Bone marrow (tissue), 2 donors: ENCODE measurements around the gene PRG3.

Source experiments
- DNase-seq, 2 donors: peaks; one replicate each; lab custom pipeline; 2025; lab: John Stamatoyannopoulos, UW

PRG3 gene

DNA sequence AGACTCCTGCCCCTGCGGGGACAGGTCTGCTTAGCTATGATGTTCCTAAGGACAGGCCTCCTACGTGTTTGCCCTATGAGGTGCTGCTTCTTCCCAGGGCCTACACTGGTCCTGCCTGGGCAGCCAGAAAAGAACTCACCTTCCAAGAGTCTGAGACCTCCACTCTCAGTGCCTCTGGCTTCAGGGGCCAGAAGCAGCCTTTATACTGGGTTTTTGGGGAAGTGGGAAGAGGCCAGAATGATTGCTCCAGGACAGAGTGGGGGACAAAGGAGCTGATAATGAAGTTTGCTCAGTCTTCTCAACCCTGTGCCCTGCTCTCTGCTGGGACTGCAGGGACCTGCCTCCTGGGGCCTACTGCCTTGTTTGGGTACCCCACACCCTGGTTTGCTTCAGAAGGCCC is at the start of gene PRG3:
TSS of gene PRG3 (minus strand) at position 176 of the 400 bp plus-strand sequence. CDS start 442 bp downstream, outside the sequence.
- DNase-seq = no peak

- no peak for DNase-seq
Measured at GRCh38 chr11:57429946-57430345, 49.0 kb upstream of the PRG3 start.

DNA sequence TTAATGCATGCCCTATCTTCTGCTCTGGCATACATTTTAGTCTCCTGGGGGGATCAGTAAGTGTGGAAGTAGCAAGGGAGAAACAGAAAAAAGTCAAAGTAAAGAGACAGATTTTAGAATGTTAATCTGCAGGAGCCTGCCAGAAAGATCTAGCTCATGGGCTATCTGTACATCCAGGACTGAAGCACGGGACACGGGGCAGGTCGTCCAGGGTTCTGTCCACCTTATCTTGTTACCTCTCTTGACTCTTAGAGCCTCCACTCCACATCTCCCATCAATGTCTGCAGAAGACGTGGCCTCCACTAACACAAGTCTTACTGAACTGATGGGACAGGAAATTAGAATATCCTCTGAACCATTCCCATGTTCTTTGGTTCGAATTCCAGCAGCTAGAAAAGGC is 47.7 kb upstream of the PRG3 start:
- DNase-seq = no peak

DNA sequence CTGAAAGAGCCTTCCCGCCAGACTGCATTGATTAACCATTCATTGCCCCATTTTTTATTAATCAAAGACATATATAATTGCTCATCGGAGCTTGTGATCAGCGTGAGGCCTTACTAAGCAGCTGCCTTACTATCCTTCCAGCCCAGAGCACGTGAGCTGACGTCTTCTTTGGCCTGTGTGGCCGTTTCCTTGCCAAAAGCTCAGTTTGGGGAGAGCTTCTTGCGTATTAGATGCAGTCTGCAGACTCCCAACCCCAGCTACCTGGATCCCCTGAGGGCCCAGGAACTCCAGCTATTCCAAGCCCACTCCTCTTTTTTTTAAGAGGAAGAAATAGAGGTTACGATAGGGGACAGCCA is 46.8 kb upstream of the PRG3 start:
- no peak for DNase-seq

GRCh38 chr11:57426929-57427726 is 46.2 kb upstream of the PRG3 start, which contains the start of gene SLC43A3:
TSS of gene SLC43A3 (minus strand) at chr11:57427121. CDS start at chr11:57426172, 949 bp downstream.
- peak; percentile 34 to 77 for DNase-seq

- DNase-seq = no peak
Measured at GRCh38 chr11:57426439-57426928, 45.5 kb upstream of the PRG3 start.

DNA sequence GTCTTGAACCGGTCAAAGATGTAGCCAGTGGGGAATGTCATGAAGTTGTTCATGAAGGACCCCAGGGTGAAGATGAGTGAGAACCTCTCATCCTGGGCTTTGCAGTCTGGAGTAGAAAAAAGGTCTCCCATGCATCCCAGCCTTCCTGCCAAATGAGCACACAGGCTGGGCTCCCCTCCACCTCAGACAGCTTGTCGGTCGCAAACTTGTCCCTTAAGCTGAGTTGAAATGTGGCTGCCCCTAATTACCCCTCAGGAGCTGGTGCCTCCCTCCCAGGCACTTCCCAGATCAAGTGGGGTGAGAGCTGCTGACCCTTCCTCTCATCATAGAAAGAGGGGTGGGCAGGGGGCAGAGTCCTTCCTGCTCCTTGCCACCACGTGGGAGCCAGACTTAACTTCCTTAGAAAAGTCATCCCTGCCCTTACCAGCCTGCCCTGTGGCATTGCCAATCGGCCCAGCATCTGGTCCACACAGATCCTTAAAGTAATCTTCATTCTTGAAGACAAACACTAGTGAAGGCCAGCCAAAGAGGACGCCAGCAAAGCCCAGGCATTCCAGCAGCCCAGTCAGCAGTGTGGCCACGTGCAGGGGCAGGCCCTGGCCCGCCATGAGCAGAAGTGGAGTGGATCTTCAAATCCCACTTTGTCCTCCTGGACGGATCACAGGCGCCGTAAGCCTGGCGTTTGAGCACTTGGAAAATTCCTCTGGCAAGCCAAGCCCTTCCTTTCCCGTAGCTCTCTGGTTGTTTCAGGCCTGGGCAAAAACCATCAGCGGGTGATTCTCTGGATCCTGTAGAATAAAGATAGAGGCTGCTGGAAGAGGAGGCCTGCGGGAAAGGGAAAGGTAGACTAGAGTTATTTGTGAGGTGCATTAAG is 44.9 kb upstream of the PRG3 start:
- no peak for DNase-seq

DNA sequence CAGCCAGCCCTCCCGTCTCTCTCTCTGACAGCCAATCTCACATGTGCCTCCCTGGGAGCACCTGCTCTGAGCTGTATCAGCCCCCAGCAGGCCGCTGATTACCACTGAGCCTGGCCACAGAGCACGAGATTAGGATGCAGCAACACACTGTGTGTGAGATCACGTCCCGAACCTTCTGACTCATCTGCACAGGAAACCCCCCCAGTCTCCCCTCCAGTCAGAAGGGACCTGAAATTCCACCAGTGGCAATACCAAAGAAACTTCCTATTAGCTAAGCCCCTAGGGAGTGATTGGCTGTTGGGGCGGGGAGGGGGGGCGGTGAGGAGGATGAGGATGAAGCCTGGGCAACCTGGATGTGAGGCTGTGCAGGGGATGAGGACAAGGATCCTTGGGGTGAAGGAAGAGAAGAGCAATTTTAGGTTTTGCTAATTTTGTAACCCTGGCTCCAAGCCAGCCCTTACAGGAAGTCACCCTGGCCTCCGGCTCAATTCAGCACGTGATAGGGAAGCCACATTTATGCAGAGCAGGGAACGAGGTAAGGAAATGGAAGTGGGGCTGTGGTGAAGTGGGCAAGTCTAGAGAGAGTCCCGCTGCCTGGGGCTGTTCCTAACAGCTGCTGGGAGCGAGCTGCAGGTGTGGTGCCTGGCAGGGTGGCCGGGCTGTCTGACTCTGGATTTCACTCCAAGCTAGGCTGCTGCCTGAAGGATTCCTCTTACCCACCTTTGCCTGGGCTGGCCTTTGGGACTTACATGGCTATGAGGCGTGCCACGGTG is 44.0 kb upstream of the PRG3 start:
- peak; percentile 72 to 98 for DNase-seq

- no peak for DNase-seq
Measured at GRCh38 chr11:57424137-57424791, 43.3 kb upstream of the PRG3 start.

- DNase-seq = no peak
Measured at GRCh38 chr11:57422669-57423068, 41.7 kb upstream of the PRG3 start.

GRCh38 chr11:57421805-57422204 is 40.9 kb upstream of the PRG3 start:
- DNase-seq = no peak

GRCh38 chr11:57421066-57421465 is 40.1 kb upstream of the PRG3 start:
- DNase-seq = no peak

DNA sequence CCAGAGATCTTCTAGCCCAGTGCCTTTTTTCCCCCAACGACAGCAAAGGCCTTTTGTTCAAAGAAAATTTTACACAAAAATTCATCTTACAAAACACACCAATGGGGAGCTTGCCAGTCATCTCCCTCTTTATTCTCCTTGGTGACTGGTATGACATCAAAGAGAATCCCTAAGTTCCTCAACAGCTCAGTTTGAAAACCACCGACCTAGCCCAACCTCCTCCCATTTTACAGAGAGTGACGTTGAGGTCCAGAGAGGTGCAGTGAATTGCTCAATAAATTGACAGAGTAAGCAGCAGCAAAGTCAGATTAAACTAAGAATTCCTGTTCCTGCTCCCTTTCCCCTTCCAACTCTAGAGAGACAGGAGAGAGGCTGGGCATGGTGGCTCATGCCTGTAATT is 38.2 kb upstream of the PRG3 start:
- DNase-seq = no peak

- no peak for DNase-seq
Measured at GRCh38 chr11:57418131-57418530, 37.2 kb upstream of the PRG3 start.

- no peak for DNase-seq
Measured at GRCh38 chr11:57417056-57417455, 36.1 kb upstream of the PRG3 start.

- DNase-seq = no peak
Measured at GRCh38 chr11:57416436-57416835, 35.5 kb upstream of the PRG3 start.

DNA sequence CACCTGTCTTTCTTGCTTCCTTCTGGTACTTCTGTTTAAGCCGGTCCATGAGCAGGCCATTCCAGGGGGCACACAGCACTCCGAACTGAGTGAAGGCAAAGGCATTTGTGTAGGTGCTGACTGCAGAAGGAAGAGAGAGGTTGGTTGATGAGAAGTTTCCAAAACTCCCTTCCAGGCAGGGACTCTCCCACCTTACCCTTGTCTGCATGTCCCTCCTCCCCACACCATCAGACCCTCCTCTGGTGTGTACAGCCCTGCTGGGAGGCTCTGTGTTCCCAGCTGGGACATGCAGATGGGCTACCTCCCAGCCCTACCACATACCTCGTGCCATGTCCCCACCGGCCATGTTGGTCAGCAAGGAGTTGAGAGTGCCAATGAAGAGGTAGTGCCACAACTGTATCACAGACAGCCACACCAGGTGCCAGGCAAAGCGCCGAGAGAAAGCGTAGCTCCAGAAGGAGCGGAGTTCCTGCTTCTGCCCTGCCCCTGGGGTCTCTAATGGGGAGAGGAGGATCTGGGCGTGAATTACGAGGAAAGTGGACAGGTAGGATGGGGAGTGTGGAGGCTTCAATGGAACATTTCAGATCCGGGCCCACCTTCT is 33.8 kb upstream of the PRG3 start:
- DNase-seq = no peak

- no peak for DNase-seq
Measured at GRCh38 chr11:57413681-57414080, 32.7 kb upstream of the PRG3 start.

DNA sequence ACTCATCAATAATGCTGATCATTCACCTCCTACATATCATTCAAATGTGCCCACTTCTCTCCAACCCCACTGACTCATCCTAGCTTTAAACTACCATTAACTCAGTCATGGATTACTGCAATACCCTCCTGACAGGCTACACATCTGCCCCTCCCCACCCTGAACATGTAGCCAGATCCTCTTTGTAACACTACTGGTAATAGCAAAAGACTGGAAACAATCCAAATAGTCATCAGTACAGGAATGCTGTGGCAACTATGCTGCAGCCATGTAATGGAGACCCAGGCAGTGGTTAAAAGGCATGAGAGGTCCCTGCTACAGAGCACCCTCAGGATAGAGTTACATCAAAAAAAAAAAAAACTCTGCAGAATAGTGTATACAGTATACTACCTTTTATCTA is 29.3 kb upstream of the PRG3 start:
- DNase-seq = no peak

GRCh38 chr11:57409321-57410100 is 28.6 kb upstream of the PRG3 start:
- DNase-seq = no peak
